Right lobe of liver (tissue), 6 donors: Measurements from ENCODE around the gene GUK1. TPM values are rescaled to one million over a fixed set of nuclear protein-coding genes. Genes with fewer than 3 reads are reported as not detected.

Source experiments
- ATAC-seq, 4 donors: fragments of 200-7000 bp; cut with Tn5 transposase; one replicate each; pipeline ENCODE4 v1.9.1; 2020; ENCODE audit warnings: mild to moderate bottlenecking in 4 of 4, moderate library complexity in 4 of 4
- DNase-seq, 3 donors: peaks; one replicate each; pipeline ENCODE4 v3.0.0-alpha.2; 2020
- H3K27ac ChIP-seq, 3 donors: fragments of 200-600 bp; one replicate each; pipeline ENCODE4 v1.8.0; 2022
- H3K27me3 ChIP-seq, 2 donors: fragments of 200-600 bp; one replicate each; pipeline ENCODE4 v1.8.0; 2022
- H3K36me3 ChIP-seq, 4 donors: fragments of 200-600 bp; sonication (generic) in 1 of 4; one replicate each; pipeline versions ENCODE4 v1.5.1 to v1.8.0; 2017 to 2022; ENCODE audit warnings: control low read depth in 1 of 4
- H3K4me1 ChIP-seq, 4 donors: fragments of 200-600 bp; sonication (generic) in 1 of 4; one replicate each; pipeline versions ENCODE4 v1.5.1 to v1.8.0; 2017 to 2022; ENCODE audit warnings: control low read depth in 1 of 4
- H3K4me3 ChIP-seq, 3 donors: fragments of 200-600 bp; one replicate each; pipeline ENCODE4 v1.8.0; 2022
- H3K9me3 ChIP-seq, 4 donors: fragments of 200-600 bp; sonication (generic) in 1 of 4; one replicate each; pipeline versions ENCODE4 v1.5.1 to v1.8.0; 2017 to 2022; ENCODE audit warnings: control low read depth in 1 of 4
- CTCF ChIP-seq, 4 donors: fragments of 200-600 bp in 3 of 4; fragments of 450-650 bp in 1 of 4; IDR thresholded peaks; one replicate each; pipeline versions ENCODE4 v1.5.1 to v1.8.0; 2016 to 2022; ENCODE audit warnings: antibody characterized with exemption in 4 of 4, mild to moderate bottlenecking in 2 of 4
- POLR2A ChIP-seq: fragments of 450-650 bp; IDR thresholded peaks from one replicate; pipeline ENCODE4 v1.6.1; 2017; ENCODE audit warnings: antibody characterized with exemption, mild to moderate bottlenecking
- WGBS: methylation state at CpG from one replicate; pipeline ENCODE4 v1.1.6; 2018; ENCODE audit warnings: low coverage, low lambda C conversion rate; ENCODE audit not compliant: insufficient coverage; ENCODE audit errors: missing lambda C conversion rate; 5-methylcytosine and 5-hydroxymethylcytosine counted together
- intact Hi-C, 2 donors: fragments of 100-400 bp; cut with DNase I; formaldehyde crosslinking; loops; one replicate each; pipeline versions ENCODE4 v1.11.2 to v1.14.1; 2022
- total RNA-seq, 6 experiments: library from RNA; depleted of rRNA in 2 of 6; stranded (reverse); fragments of >200 nt in 2 of 6; fragmentation: NEBNext Ultra II Directional in 3 of 6; extraction: Animal tissue kit (Norgen Biotek cat#: 25700) in 3 of 6; gene quantifications; one replicate each; pipeline versions ENCODE4 v1.1.0 to v1.2.4, GENCODE V29; 2016 to 2023
- donor health status: DM: no; HTN: yes; CAD: no.
- donor health status: DM: no; HTN: no; CAD: no.
- donor health status: DM: no; HTN: no; CAD: no.
- donor health status: DM: no; HTN: yes; CAD: no.
- donor health status: DM: no; HTN: yes; CAD: no.

Gene GUK1
- total RNA-seq, 6 experiments from 2014 or later, result 78.0 to 235 (median 108) TPM

GRCh38 chr1:228102791-228103620 lies 37.1 kb upstream of the GUK1 start, which contains the start of gene C1orf35:
TSS of gene C1orf35 (minus strand) at chr1:228103325. CDS start at chr1:228103227, 98 bp downstream.
- no peaks in the 10 kb centered on the region for H3K9me3 ChIP-seq
- 0% methylated on average over 19 of the region's 104 CpGs for WGBS
- no peaks in the 10 kb centered on the region for H3K27me3 ChIP-seq
- H3K27ac ChIP-seq, result peak within 1 kb of the TSS; percentile 70 to 85 (median 82)
- H3K4me3 ChIP-seq, result peak within 1 kb of the TSS; percentile 75 to 97 (median 83)
- DNase-seq (peak; percentile 94 to 95 (median 95)), ATAC-seq (peak; percentile 81 to 87 (median 84))
- peaks cover 0 to 33% (median 14%) of the 10 kb centered on the region in 4 donors for H3K36me3 ChIP-seq
- intact Hi-C loops, result no loop called here
- TF ChIP-seq POLR2A, result peak; percentile 64
- TF ChIP-seq CTCF (IDR thresholded peaks at IDR 0.05), result no peak
- peaks cover 0 to 28% (median under 1%) of the 10 kb centered on the region in 4 donors for H3K4me1 ChIP-seq

- no peak overlapping the region for H3K27ac ChIP-seq
These were observed 35.4 kb upstream of the GUK1 start for GRCh38 chr1:228104526-228105269.

GRCh38 chr1:228105270-228105995 lies 34.6 kb upstream of the GUK1 start:
- Histone ChIP-seq H3K4me1 (peaks cover 0 to 35% (median 4%) of the 10 kb centered on the region in 4 donors), H3K27me3 (no peaks in the 10 kb centered on the region), H3K9me3 (no peaks in the 10 kb centered on the region), H3K36me3 (peaks cover 0 to 12% (median 2%) of the 10 kb centered on the region in 4 donors), H3K27ac (no peak overlapping the region), H3K4me3 (no peak overlapping the region)
- intact Hi-C loops, result no loop called here
- 93% methylated on average over 3 of the region's 9 CpGs for WGBS
- no peak for ATAC-seq
- DNase-seq, result peak in 1 of 3 donors; percentile 46
- TF ChIP-seq POLR2A, result no peak
- no peak for TF ChIP-seq CTCF (IDR thresholded peaks at IDR 0.05)

More at GRCh38 chr1:228104526-228105269, 35.4 kb upstream of the GUK1 start:
- ATAC-seq, result peak in 1 of 4 donors; percentile 2
- Histone ChIP-seq H3K4me1 (peaks cover 0 to 35% (median 4%) of the 10 kb centered on the region in 4 donors), H3K9me3 (no peaks in the 10 kb centered on the region), H3K27me3 (no peaks in the 10 kb centered on the region), H3K4me3 (no peak overlapping the region), H3K36me3 (peaks cover 0 to 16% (median 3%) of the 10 kb centered on the region in 4 donors)
- intact Hi-C loops, result no loop called here
- TF ChIP-seq CTCF (IDR thresholded peaks at IDR 0.05), result no peak
- no peak for TF ChIP-seq POLR2A
- DNase-seq, result peak; percentile 75 to 79 (median 78)
- WGBS, result 27% methylated on average over 5 of the region's 7 CpGs
